ENCODE results near the gene ZFYVE16. TPM values are rescaled to one million over a fixed set of nuclear protein-coding genes. Genes with fewer than 3 reads are reported as not detected.
"Not testable (repeated sequence)": the region's sequence is repeated elsewhere in the genome, so short reads cannot be mapped to it uniquely, and the experiment has no call there.

The ZFYVE16 gene
- total RNA-seq, 1 donor from 2014 or later: 26.9 TPM

DNA sequence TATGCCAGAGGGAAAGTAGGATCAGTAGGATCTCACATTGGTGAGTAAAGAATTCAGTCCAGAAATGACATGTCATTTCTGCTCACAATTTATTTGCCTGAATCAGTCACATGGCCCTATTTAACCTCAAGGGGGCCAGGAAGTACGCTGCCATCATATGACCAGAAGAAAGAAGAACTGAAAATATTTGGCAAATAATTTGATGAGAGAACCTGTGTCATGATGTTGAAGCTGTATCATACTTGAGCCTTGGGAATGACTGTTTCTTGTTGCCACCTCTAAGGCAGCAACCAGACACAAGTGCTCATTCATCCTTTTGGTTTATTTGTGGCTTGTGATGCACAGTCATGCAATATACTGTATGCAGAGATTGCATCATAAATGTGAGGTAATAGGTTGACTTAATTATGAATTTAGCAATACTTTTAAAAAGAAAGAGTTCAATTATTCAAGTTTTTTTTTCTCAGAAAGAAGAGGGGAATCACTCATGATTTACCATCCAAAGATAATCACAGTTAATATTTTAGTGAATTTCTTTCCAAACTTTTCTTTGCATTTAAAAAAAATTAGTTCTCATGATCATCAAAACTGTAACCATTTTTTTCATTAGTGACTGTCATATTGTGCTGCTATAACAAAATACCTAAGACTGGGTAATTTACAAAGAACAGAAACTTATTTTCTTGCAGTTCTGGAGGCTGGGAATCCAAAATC, 8.2 kb upstream of the ZFYVE16 start:
- DNase-seq (ENCODE audit: low read depth): no peak
- no peak overlapping the region for H3K4me3 ChIP-seq (ENCODE audit: low read depth, low read length)
- no peak for TF ChIP-seq CTCF (conservative IDR thresholded peaks at IDR 0.05; ENCODE audit: low read depth, low read length)

- not testable (repeated sequence) for DNase-seq (ENCODE audit: low read depth); H3K4me3 ChIP-seq (ENCODE audit: low read depth, low read length)
These were observed 7.5 kb upstream of the ZFYVE16 start for GRCh38 chr5:80400368-80400767.

DNA sequence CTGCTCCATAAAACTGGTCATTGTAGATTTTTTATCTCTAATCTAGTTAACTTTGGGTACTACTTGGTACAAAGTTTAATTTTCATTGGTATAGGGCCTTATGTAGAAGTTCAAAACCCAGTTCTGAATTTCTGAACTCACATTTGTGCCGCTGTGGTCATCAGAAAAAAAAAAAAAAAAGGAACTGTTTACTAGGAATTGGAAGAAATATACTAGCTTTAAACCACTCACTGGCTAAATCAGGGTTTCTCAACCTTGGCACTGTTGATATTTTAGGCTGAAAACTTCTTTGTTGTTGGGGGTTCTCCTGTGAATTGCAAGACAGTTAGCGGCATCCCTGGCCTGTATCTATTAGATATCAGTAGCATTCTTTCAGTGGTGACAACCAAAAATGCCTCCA, 4.1 kb upstream of the ZFYVE16 start:
- TF ChIP-seq CTCF (conservative IDR thresholded peaks at IDR 0.05; ENCODE audit: low read depth, low read length): no peak
- no peak overlapping the region for H3K4me3 ChIP-seq (ENCODE audit: low read depth, low read length)
- DNase-seq (ENCODE audit: low read depth): no peak

- H3K4me3 ChIP-seq (ENCODE audit: low read depth, low read length): peak overlapping the region; percentile 97
- no peak for DNase-seq (ENCODE audit: low read depth)
- TF ChIP-seq CTCF (conservative IDR thresholded peaks at IDR 0.05; ENCODE audit: low read depth, low read length): no peak
These were observed 707 bp upstream of the ZFYVE16 start for GRCh38 chr5:80406980-80407734.

GRCh38 chr5:80408484-80409366, 861 bp downstream of the ZFYVE16 start:
- peak overlapping the region; percentile 97 for H3K4me3 ChIP-seq (ENCODE audit: low read depth, low read length)
- DNase-seq (ENCODE audit: low read depth): no peak
- TF ChIP-seq CTCF (conservative IDR thresholded peaks at IDR 0.05; ENCODE audit: low read depth, low read length): no peak

DNA sequence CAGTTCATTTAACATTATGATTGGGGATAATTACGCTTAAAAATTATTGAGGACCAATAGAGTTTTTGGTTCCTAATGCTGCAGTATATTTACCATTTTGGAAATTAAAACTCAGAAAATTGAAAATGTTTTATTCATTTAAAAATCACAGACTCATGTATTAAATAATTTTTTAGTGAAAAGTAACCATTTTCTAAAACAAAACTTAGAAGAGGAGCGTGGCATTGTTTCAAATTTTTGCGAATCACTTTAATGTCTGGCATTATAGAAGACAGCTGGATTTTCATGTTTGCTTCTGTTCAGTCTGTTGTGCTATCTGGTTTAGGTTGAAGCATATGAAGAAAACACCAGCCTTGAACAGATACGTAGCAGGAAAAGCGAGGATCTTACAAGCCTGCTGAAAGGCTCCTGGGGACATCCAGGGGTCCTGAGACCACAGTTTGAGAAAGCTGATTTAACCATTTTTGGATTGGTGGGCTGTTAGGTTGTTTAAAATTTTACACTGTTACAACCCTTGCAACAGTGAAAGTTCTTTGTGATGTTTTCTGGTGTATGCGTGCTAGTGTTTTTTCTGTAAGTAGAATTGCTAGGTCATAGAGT, 1.6 kb downstream of the ZFYVE16 start:
- no peak for DNase-seq (ENCODE audit: low read depth)
- H3K4me3 ChIP-seq (ENCODE audit: low read depth, low read length): peak overlapping the region; percentile 97
- TF ChIP-seq CTCF (conservative IDR thresholded peaks at IDR 0.05; ENCODE audit: low read depth, low read length): no peak

Measured in epithelial cell of proximal tubule (primary cell).